NCI-H510A (cell line): ENCODE results near the gene GK.
A peak's percentile ranks its signal among the peaks of the same experiment; 100 is the strongest.
"Not testable (repeated sequence)": the region's sequence is repeated elsewhere in the genome, so short reads cannot be mapped to it uniquely, and the experiment has no call there.

Experiments used
- DNase-seq: peaks from one replicate; lab custom pipeline; 2025; lab: John Stamatoyannopoulos, UW

GK gene

DNA sequence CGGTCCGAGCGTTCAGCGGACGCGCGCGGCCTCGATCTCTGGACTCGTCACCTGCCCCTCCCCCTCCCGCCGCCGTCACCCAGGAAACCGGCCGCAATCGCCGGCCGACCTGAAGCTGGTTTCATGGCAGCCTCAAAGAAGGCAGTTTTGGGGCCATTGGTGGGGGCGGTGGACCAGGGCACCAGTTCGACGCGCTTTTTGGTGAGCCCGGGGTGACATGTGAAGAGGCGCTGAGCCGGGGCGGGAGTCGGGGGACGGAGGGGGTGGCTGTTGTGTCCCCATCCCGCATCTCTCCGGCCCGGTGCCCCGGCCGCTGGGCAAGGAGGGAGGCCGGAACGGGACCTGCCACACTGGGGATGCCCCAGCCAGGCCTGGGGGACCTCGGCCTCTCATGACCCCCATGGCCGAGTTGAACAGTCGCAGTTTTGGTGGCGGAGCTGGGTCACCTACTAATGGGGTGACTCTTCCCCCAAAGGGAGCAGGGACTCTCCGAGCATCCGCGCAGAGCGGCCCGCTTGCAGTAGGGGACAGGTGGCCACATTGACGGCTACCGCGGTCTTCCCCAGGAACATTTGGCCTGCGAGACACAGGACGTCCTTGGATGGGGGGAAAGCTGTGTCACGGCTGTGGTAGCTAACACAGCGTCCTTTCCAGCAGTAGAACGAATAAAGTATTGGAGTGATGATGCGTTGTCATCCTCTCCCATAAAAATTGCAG is at the start of gene GK:
GK (plus strand) TSS at position 9 of the 717 bp plus-strand sequence; CDS start at position 124, 115 bp downstream.
- DNase-seq = peak; percentile 3

DNA sequence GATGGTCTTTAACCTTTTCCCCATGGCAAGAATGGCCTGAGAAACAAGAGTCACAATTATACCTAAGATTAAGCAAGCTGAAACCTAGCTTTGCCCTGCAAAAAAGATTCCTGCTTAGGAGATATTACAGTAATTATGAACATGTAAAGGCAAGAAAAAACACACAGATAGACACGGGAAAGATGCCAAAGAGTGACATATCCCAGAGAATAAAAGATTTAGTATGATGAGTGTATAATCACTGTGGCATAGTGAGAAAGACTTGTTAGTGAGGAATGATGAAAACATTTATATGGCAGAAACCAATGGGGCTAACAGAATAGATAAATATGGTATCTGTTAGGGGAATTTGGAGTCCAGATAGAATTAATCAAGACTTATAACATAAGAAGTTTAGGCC is 46.1 kb upstream of the GK start:
- no peak for DNase-seq

GRCh38 chrX:30610026-30610425 is 43.2 kb upstream of the GK start:
- DNase-seq = no peak

DNA sequence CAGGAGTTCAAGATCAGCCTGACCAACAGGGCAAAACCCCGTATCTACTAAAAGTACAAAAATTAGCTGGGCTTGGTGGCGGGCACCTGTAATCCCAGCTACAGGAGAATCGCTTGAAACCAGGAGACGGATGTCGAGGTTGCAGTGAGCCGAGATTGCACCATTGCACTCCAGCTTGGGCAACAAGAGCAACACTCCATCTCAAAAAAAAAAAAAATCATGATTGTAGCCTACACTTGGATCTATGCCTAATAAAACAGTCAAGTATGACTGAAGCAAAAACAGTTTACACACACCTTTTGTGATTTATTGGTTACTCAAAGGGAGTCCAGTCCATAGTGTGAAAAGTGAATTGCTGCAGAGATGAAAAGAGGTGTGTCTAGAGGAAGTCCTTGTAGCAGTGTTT is 41.0 kb upstream of the GK start:
- peak; percentile 6 for DNase-seq

DNA sequence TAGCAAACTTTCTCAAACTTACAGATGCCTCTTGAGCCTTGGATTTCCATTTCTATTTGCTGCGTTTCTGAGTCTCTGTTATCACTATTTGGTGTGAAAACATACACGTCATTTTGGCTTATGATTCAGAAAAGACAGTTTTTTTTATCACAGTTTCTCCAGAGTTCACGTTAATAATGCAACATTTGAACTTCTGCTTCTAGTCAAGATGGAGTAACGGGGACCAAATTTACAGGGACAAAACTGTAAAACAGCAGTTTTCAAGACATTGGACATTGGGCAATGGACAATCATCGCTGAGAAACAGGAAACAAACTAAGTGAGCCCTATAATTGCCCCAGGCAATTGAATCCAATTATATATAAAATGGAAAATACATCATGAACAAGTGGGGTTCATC is 39.5 kb upstream of the GK start:
- DNase-seq = no peak

GRCh38 chrX:30615229-30615628 is 38.0 kb upstream of the GK start:
- no peak for DNase-seq

- DNase-seq = no peak
These were observed 35.0 kb upstream of the GK start for GRCh38 chrX:30618160-30618765.

- DNase-seq = no peak
These were observed 33.1 kb upstream of the GK start for GRCh38 chrX:30620125-30620524.

GRCh38 chrX:30620980-30621618 is 32.1 kb upstream of the GK start:
- no peak for DNase-seq

- DNase-seq = no peak
These were observed 30.9 kb upstream of the GK start for GRCh38 chrX:30622361-30622760.

DNA sequence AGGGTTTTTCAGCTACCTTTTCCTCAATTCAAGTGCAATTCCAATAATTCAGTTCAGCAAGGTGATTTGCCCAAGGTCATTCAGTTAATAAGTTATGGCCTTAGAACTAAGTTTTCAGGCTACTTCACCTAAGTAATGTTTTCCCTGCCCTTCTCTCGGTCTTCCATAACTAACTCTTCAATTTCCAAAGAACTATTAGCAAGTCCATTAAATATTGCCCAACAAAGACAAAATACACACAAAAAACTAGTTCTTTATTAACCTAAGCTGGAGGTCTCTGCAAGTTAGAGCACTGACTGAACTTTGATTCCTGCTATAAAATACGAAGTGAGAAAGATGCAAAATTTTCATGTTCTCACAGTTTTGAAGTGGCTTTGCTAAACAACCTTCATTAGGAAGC is 26.8 kb upstream of the GK start:
- DNase-seq = no peak

GRCh38 chrX:30627818-30628652 is 25.2 kb upstream of the GK start:
- no peak for DNase-seq

GRCh38 chrX:30634070-30634469 is 19.2 kb upstream of the GK start:
- DNase-seq = not testable (repeated sequence)

DNA sequence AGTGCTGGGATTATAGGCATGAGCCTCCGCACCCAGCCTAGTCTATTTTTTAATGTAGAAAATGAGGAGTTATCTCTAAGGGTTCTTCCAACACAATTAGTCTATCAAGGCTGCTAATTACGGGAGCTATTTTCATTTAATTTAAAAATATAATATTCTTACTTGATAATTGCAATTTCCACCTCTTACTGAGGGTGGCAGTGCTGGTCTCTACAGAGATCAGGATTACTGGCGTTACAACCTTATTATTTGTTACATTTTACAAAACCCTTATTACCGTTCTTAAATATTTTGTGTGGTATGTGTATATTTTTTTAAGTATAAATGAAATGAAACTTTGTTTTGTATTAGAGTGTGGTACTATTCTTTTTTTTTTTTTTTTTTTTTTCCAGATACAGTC is 17.6 kb upstream of the GK start:
- no peak for DNase-seq

DNA sequence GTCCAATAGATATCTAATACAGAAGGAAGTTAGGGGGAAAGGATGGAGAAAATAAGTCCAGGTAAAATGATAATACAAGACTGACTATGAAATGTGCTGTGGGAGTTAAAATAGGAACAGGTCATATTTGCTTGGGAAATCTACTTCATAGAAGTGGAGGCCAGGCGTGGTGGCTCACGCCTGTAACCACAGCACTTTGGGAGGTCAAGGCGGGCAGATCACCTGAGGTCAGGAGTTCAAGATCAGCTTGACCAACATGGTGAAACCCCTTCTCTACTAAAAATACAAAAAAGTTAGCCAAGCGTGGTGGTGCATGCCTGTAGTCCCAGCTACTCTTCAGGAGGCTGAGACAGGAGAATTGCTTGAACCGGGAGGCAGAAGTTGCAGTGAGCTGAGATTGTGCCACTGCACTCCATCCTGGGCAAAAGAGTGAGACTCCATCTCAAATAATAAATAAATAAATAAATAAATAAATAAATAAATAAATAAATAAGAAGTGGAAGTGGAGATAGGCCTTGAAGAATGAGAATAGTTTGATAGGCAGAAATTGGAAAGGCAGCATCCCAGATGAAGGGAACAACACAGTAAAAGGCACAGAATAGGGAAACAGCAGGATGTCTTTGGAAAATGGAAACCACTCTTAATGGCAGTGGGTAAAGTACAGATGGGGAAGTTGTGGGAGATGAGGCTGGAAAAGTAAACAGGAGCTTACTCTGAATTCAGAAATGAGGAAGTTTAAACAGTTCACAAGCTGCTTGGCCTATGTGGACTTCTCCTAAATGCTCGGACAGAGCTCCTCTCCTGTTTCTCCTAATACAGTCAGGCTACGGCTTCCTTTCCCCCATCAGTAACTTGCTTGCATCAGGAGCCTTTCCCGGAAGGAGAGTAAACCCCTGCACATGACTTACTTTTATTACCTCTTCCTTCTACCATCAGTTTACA is 15.1 kb upstream of the GK start:
- DNase-seq = no peak

DNA sequence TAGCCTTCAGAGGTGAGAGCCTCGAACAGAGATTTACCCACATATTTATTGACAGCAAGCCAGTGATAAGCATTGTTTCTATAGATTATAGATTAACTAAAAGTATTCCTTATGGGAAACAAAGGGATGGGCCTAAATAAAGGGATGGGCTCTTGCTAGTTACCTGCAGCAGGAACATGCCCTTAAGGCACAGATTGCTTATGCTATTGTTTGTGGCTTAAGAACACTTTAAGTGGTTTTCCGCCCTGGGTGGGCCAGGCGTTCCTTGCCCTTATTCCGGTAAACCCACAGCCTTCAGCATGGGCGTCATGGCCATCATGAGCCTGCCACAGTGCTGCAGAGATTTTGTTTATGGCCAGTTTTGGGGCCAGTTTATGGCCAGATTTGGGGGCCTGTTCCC is 13.5 kb upstream of the GK start:
- not testable (repeated sequence) for DNase-seq

- no peak for DNase-seq
These were observed 10.6 kb upstream of the GK start for GRCh38 chrX:30642642-30643041.

DNA sequence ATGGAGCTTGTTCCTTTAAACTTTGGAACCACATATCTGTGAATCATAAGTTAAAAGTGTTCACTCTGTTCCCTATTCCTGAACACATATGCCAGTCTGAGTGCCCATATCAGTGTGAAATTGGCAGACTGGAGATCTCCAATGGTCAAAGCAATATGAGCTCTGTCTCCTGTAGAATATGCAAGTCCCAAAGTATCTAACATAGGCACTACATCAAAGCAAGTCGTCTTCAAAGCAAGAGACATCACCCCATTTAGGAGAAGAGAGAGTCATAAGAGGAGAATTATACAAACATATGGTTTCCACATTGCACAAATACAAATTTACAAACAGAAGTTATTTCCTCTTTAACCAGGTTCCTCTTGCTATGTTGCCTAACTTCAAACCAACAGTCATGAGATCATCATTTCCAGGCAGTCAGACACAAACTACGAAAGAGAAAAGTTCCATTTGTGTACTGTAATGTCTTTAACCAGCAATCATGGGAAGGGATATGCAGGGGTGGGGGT is 9.9 kb upstream of the GK start:
- no peak for DNase-seq

DNA sequence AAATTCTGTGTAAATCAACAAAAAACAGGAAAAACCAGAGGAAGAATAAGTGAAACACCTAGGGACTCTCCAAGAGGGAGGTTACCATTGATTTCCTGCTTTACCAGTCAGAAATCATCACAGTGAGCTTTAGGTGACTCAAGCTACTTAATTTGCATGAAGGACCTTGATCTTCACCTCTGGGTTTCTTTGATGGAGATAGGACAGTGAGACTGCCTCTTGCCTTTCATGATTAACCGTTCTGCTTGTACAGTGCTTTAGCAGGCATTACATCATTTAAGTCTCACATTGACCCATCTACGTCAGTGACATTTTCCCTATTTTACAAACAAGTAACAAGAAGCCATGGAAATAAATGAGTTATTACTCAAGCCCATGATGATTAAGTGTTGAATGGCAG is 3.4 kb upstream of the GK start:
- DNase-seq = no peak

GRCh38 chrX:30652527-30653414 is 452 bp upstream of the GK start:
- peak; percentile 94 for DNase-seq
